Epidermal melanocyte (primary cell): ENCODE data around the gene PPID.
"Not testable (repeated sequence)": the region's sequence is repeated elsewhere in the genome, so short reads cannot be mapped to it uniquely, and the experiment has no call there.

Experiments used
- DNase-seq: peaks from one replicate; pipeline ENCODE4 v3.0.0; 2011; ENCODE audit warnings: low spot score; ENCODE audit not compliant: insufficient read length

Gene PPID

GRCh38 chr4:158738866-158739265, 15.7 kb upstream of the PPID start:
- no peak for DNase-seq

GRCh38 chr4:158729716-158730559, 6.7 kb upstream of the PPID start:
- DNase-seq = peak; percentile 74

- DNase-seq = no peak
Observed at GRCh38 chr4:158728236-158728635, 5.0 kb upstream of the PPID start.

GRCh38 chr4:158726633-158727032, 3.4 kb upstream of the PPID start:
- DNase-seq = no peak

DNA sequence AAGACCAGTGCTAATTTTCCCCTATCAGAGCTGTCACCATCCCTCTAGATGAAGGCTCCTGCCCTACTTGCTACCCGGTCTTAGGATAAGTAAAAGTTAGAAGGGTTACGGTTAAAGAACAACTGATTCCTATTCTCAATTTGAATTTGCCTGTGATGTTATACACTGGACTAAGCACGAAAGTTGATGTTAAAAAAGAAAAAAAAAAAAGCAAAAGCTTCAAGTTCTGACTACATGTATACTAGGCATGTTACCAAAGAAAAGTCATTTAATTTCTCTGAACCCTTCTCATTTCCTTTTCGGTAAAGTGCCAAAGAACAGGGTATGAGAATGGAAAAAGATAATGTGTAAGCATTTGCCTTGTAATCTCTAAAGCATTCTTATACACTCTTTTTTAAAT, 1.4 kb upstream of the PPID start:
- DNase-seq = no peak

GRCh38 chr4:158722291-158722916, 792 bp downstream of the PPID start:
- no peak for DNase-seq

GRCh38 chr4:158721680-158722079, 1.5 kb downstream of the PPID start:
- DNase-seq = no peak

GRCh38 chr4:158715802-158716201, 7.4 kb downstream of the PPID start:
- DNase-seq = no peak

- no peak for DNase-seq
Observed at GRCh38 chr4:158714937-158715336, 8.3 kb downstream of the PPID start.

- not testable (repeated sequence) for DNase-seq
Observed at GRCh38 chr4:158712622-158713021, 10.6 kb downstream of the PPID start.

DNA sequence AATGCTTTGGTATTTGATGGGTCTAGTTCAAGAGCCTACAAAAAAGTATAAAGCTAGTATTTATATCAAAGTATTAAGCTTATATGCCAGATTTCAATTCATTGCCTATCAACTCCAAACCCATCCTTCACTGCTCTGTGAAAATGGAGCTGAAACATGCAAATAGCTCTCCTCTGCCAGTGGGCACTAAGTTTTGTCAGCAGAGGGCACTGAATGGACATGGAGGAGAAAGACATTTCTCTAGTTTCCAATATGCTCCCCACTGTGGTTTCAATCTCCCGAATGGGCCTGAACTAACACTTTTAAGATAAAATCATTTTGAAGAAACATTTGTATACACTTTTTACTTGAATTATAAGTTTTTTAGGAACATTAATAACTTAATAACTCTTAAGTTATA, 12.4 kb downstream of the PPID start:
- no peak for DNase-seq

- DNase-seq = no peak
Observed at GRCh38 chr4:158704274-158704673, 18.9 kb downstream of the PPID start.

- DNase-seq = no peak
Observed at GRCh38 chr4:158688813-158689212, 34.4 kb downstream of the PPID start.

- DNase-seq = no peak
Observed at GRCh38 chr4:158682066-158682465, 41.1 kb downstream of the PPID start.

DNA sequence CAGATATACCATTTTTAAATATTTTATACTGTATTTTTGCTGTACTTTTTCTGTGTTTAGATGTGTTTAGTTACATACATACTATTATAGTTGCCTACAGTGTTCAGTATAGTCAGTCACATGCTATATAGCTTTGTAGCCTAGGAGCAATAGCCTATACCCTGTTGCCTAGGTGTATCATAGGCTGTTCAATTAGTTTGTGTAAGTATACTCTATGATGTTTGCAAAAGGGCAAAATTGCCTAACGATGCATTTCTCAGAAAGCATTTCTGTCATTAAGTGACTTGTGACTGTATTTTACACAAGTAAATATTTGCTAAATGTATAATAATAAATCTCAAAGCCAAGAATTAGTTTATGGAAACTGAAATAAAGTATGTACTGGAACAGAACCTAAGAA, 41.6 kb downstream of the PPID start:
- no peak for DNase-seq

- DNase-seq = no peak
Observed at GRCh38 chr4:158678767-158679166, 44.4 kb downstream of the PPID start.

GRCh38 chr4:158676076-158676475, 47.1 kb downstream of the PPID start:
- no peak for DNase-seq

DNA sequence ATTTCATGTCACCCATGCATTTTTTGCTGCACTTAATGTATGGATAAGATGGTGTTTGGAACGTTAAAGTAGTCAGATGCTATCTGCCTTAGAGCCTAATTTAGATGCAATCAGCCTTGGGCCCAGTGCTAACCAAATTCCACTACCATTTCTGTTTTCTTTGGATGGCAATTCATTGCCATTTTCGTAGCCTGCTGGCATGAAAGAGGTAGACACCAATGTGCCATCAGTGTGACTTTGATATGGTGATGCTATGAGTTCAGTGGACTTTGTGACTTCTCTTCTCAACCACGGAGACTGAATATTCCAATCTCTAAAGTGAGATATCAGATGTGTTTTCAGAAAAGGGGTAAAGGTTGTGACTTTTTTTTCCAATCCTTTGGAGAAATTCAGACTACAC, 49.6 kb downstream of the PPID start:
- DNase-seq = no peak

- DNase-seq = peak; percentile 94
Observed at GRCh38 chr4:158671915-158672806, 51.0 kb downstream of the PPID start, which contains the start of gene ETFDH. TSS of gene ETFDH (plus strand) at chr4:158672296. CDS start at chr4:158672457, 161 bp downstream.

- no peak for DNase-seq
Observed at GRCh38 chr4:158671665-158671914, 51.6 kb downstream of the PPID start, which contains the start of gene C4orf46. TSS of gene C4orf46 (minus strand) at chr4:158671887. CDS start at chr4:158671801, 86 bp downstream.

DNA sequence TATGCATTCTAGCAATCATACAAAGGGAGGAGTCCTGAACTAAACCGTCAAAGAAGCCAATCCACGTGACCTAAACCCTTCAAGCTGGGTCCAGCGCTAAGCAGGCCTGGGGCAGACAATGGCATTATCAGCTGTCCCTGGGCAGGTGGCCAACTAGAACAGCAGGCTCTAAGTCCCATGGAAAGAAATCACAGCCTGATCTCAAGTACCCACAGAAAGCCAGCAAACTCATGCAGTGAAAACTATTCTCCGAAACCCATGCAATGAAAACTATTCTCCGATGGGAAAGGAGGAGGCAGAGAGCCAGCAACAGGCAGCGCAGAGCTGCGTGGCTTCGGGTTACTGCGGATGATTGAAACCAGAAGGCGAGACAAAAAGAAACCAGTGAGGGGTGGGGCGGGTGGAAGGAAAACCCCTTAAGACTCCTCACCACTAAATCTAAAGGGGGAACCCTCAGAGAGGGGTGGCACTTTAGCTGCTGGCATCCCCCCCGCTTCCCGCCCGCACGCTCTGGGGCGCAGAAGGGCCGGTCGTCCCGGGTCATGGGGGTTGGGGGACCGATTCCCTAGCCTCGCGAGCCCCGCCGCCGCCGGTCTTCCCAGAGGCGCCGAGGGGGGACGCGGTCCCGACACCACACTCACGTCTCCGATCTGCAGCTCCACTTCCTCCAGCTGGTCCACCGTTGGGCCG, 52.1 kb downstream of the PPID start:
- peak; percentile 43 for DNase-seq
